Loucy (cell line): ENCODE measurements around the gene ZC2HC1B.
A peak's percentile ranks its signal among the peaks of the same experiment; 100 is the strongest.
"Not testable (repeated sequence)": the region's sequence is repeated elsewhere in the genome, so short reads cannot be mapped to it uniquely, and the experiment has no call there.

Experiments
- H2AFZ ChIP-seq: fragments of 200-600 bp; sonication (generic); 2 replicates; pipeline ENCODE4 v1.6.0; 2016; ENCODE audit warnings: antibody characterized with exemption, mild to moderate bottlenecking, low read length, moderate library complexity
- H3F3A ChIP-seq: fragments of 200-600 bp; 2 replicates; pipeline ENCODE4 v1.6.0; 2016; ENCODE audit warnings: antibody characterized with exemption, low read depth, mild to moderate bottlenecking
- H3K27me3 ChIP-seq: fragments of 200-600 bp; sonication (generic); 2 replicates; pipeline ENCODE4 v1.6.1; 2014; ENCODE audit warnings: low read length, mild to moderate bottlenecking; ENCODE audit not compliant: insufficient read depth, poor library complexity, severe bottlenecking
- H3K36me3 ChIP-seq: fragments of 200-600 bp; sonication (generic); 2 replicates; pipeline ENCODE4 v1.6.1; 2016; ENCODE audit warnings: low read length; ENCODE audit not compliant: insufficient read depth
- H3K4me1 ChIP-seq: fragments of 200-600 bp; sonication (generic); 2 replicates; pipeline ENCODE4 v1.5.1; 2014; ENCODE audit warnings: low read length, mild to moderate bottlenecking; ENCODE audit not compliant: insufficient read depth, poor library complexity, severe bottlenecking
- H3K4me2 ChIP-seq: fragments of 200-600 bp; sonication (generic); 2 replicates; pipeline ENCODE4 v1.6.0; 2014; ENCODE audit warnings: antibody characterized with exemption, low read length, low read depth, mild to moderate bottlenecking; ENCODE audit not compliant: poor library complexity, severe bottlenecking
- H3K4me3 ChIP-seq: fragments of 200-600 bp; sonication (generic); 2 replicates; pipeline ENCODE4 v1.5.1; 2014; ENCODE audit warnings: low read length, mild to moderate bottlenecking, mixed read lengths; ENCODE audit not compliant: poor library complexity, severe bottlenecking
- H3K79me2 ChIP-seq: fragments of 200-600 bp; sonication (generic); 2 replicates; pipeline ENCODE4 v1.6.1; 2014; ENCODE audit warnings: low read length; ENCODE audit not compliant: insufficient read depth
- H3K9ac ChIP-seq: fragments of 200-600 bp; sonication (generic); 2 replicates; pipeline ENCODE4 v1.6.0; 2014; ENCODE audit warnings: mild to moderate bottlenecking, low read depth, low read length, moderate library complexity; ENCODE audit not compliant: poor library complexity, severe bottlenecking
- H3K9me2 ChIP-seq: fragments of 200-600 bp; sonication (generic); replicated peaks from 2 replicates; pipeline ENCODE4 v1.6.1; 2016; ENCODE audit warnings: low read depth, low read length, mixed read lengths
- H3K9me3 ChIP-seq: fragments of 200-600 bp; sonication (generic); 2 replicates; pipeline ENCODE4 v1.6.1; 2014; ENCODE audit warnings: mild to moderate bottlenecking, antibody characterized with exemption, low read length, low read depth; ENCODE audit not compliant: insufficient read depth
- H4K20me1 ChIP-seq: fragments of 200-600 bp; sonication (generic); 2 replicates; pipeline ENCODE4 v1.6.0; 2014; ENCODE audit warnings: antibody characterized with exemption, low read length, mild to moderate bottlenecking; ENCODE audit not compliant: insufficient read depth, poor library complexity, severe bottlenecking
- CTCF ChIP-seq: fragments of 200-600 bp; sonication (generic); conservative IDR thresholded peaks from 2 replicates; pipeline ENCODE4 v1.5.1; 2014; ENCODE audit warnings: mild to moderate bottlenecking, antibody characterized with exemption, low read length
- EZH2phosphoT487 ChIP-seq: fragments of 200-600 bp; IDR thresholded peaks from 2 replicates; pipeline ENCODE4 v1.6.1; 2018; ENCODE audit warnings: antibody characterized with exemption, mild to moderate bottlenecking, moderate library complexity, borderline replicate concordance

Gene ZC2HC1B

GRCh38 chr6:143844006-143844405 is 20.3 kb upstream of the ZC2HC1B start:
- Histone ChIP-seq H3K9ac (peak overlapping the region; percentile 92), H2AFZ (no peak overlapping the region), H3K27me3 (no peaks in the 10 kb centered on the region), H4K20me1 (peaks cover 11% of the 10 kb centered on the region), H3K79me2 (peaks cover 45% of the 10 kb centered on the region), H3K4me2 (peak overlapping the region; percentile 96), H3F3A (no peaks in the 10 kb centered on the region), H3K4me1 (peaks cover 25% of the 10 kb centered on the region), H3K4me3 (peak overlapping the region; percentile 90), H3K9me2 (no peaks in the 10 kb centered on the region), H3K9me3 (no peaks in the 10 kb centered on the region), H3K36me3 (peaks cover 32% of the 10 kb centered on the region)
- TF ChIP-seq CTCF (no peak), EZH2phosphoT487 (no peak)

GRCh38 chr6:143845033-143845432 is 19.2 kb upstream of the ZC2HC1B start:
- no peaks in the 10 kb centered on the region for H3K27me3 ChIP-seq
- peaks cover 45% of the 10 kb centered on the region for H3K79me2 ChIP-seq
- H3K4me3 ChIP-seq: peak overlapping the region; percentile 90
- peaks cover 28% of the 10 kb centered on the region for H3K4me1 ChIP-seq
- H3K9me3 ChIP-seq: no peaks in the 10 kb centered on the region
- H2AFZ ChIP-seq: no peak overlapping the region
- H4K20me1 ChIP-seq: peaks cover 11% of the 10 kb centered on the region
- no peaks in the 10 kb centered on the region for H3F3A ChIP-seq
- H3K9ac ChIP-seq: peak overlapping the region; percentile 92
- peaks cover 42% of the 10 kb centered on the region for H3K36me3 ChIP-seq
- no peak for TF ChIP-seq CTCF
- TF ChIP-seq EZH2phosphoT487: no peak
- H3K9me2 ChIP-seq: no peaks in the 10 kb centered on the region
- H3K4me2 ChIP-seq: peak overlapping the region; percentile 96

- H3K9me2 ChIP-seq, H3K9me3 ChIP-seq, H3K4me2 ChIP-seq, H3K27me3 ChIP-seq, H3K4me3 ChIP-seq, H2AFZ ChIP-seq, H3K9ac ChIP-seq, H4K20me1 ChIP-seq, H3F3A ChIP-seq, H3K4me1 ChIP-seq: not testable (repeated sequence)
- Histone ChIP-seq H3K36me3 (peaks cover 71% of the 10 kb centered on the region), H3K79me2 (peaks cover 19% of the 10 kb centered on the region)
Measured at GRCh38 chr6:143851706-143852105, 12.6 kb upstream of the ZC2HC1B start.

GRCh38 chr6:143855057-143855456 is 9.2 kb upstream of the ZC2HC1B start:
- H3K9me3 ChIP-seq, H3K4me2 ChIP-seq, H3K4me3 ChIP-seq, H2AFZ ChIP-seq, H3K9ac ChIP-seq, H4K20me1 ChIP-seq, H3K9me2 ChIP-seq, H3K4me1 ChIP-seq, H3F3A ChIP-seq, H3K27me3 ChIP-seq: not testable (repeated sequence)
- peaks cover 73% of the 10 kb centered on the region for H3K36me3 ChIP-seq
- H3K79me2 ChIP-seq: peaks cover 10% of the 10 kb centered on the region; the same call in 1 of the 2 replicates

- H3K9me3 ChIP-seq, H2AFZ ChIP-seq, H3K4me1 ChIP-seq, H3K4me2 ChIP-seq, H3F3A ChIP-seq, H3K27me3 ChIP-seq, H3K9ac ChIP-seq, H3K4me3 ChIP-seq, H3K9me2 ChIP-seq, H4K20me1 ChIP-seq: not testable (repeated sequence)
- Histone ChIP-seq H3K36me3 (peaks cover 73% of the 10 kb centered on the region), H3K79me2 (peaks cover 10% of the 10 kb centered on the region; the same call in 1 of the 2 replicates)
Measured at GRCh38 chr6:143856762-143857161, 7.5 kb upstream of the ZC2HC1B start.
